Astrocyte (in vitro differentiated cells and primary cell): ENCODE data around the gene LYPD6B.

ENCODE experiments used
- CTCF ChIP-seq: IDR thresholded peaks from 2 replicates; pipeline ENCODE4 v1.5.1; 2011; ENCODE audit warnings: low read depth, mild to moderate bottlenecking, inconsistent platforms, low read length, moderate library complexity; ENCODE audit not compliant: insufficient read depth
- EZH2 ChIP-seq: IDR thresholded peaks from 2 replicates; pipeline ENCODE4 v1.6.1; 2012; ENCODE audit warnings: mild to moderate bottlenecking, low read length, inconsistent platforms; ENCODE audit not compliant: insufficient read depth

- TF ChIP-seq EZH2: no peak
- TF ChIP-seq CTCF: no peak
Measured at GRCh38 chr2:149009576-149010461, 28.7 kb upstream of the LYPD6B start.
